Activated CD8-positive, alpha-beta memory T cell treated with anti-CD3 and anti-CD28 coated beads, Interleukin-2, amount 50 U/mL, for 1 hour (primary cell): ENCODE results near the gene ABCC8.

Experiments used
- DNase-seq: peaks from one replicate; pipeline ENCODE4 v3.0.0-alpha.2; 2020; ENCODE audit errors: extremely low read depth

Gene ABCC8

GRCh38 chr11:17476317-17477083 is at the start of gene ABCC8:
Gene ABCC8 (minus strand): TSS chr11:17476845. CDS start chr11:17476776, 69 bp downstream.
- DNase-seq: no peak

DNA sequence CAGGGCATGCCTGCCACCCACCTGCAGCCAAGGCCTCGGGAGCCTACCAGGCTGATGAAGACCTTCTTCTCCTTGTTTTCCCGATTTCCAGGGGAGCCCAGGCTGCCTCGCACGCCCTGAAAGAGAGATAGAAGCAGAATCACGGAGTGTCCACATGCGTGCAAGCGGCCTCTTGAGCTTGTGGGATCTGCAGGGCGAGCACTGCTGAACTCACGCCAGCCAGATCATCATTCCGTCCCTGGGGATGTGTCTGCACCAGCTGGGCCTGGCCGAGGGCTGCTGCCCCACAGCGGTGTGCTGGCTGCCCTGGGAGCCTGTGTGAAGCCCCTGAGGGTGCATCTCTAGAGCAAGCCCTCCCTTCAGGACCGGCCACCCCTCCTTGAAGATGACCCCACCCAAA is 49.7 kb upstream of the ABCC8 start:
- DNase-seq: no peak

DNA sequence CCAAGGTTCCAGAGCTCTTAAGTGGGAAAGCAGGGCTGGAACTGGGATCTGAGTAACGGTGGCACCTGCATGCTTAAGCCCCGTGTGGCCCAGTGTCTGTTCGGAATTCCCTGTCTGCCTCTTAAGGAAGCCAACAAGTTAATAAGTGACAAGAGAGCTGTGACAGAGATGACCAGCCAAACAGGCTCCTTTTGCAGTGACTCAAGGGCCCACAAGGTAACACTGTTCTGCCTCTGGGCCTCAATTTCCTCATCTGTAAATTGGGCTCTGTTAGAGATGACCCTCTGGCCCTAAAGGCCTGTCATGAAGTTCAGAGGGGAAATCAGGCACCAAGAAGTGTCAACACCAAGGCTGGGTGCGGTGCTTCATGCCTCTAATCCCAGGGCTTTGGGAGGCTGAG is 48.9 kb upstream of the ABCC8 start:
- no peak for DNase-seq

DNA sequence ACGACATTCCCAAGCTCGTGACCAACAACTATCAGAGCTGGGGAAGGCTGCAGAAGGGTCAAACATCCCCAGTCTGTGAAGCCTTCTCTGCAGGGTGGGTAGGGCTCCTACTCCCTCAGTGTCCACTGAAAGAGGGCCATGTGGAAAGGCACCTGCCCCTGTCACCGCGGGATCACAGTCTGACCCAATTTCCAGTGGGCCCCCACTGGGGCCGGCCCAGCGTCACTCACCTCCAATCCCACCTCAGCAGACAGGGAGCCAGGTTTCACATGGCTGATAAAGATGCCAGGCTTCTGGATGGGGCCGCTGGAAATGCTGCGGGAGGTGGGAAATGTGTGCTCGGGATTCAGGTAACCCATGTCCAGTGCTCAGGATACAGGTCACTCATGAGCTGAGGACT is 47.6 kb upstream of the ABCC8 start:
- no peak for DNase-seq

GRCh38 chr11:17522655-17523054 is 46.0 kb upstream of the ABCC8 start:
- DNase-seq: no peak

DNA sequence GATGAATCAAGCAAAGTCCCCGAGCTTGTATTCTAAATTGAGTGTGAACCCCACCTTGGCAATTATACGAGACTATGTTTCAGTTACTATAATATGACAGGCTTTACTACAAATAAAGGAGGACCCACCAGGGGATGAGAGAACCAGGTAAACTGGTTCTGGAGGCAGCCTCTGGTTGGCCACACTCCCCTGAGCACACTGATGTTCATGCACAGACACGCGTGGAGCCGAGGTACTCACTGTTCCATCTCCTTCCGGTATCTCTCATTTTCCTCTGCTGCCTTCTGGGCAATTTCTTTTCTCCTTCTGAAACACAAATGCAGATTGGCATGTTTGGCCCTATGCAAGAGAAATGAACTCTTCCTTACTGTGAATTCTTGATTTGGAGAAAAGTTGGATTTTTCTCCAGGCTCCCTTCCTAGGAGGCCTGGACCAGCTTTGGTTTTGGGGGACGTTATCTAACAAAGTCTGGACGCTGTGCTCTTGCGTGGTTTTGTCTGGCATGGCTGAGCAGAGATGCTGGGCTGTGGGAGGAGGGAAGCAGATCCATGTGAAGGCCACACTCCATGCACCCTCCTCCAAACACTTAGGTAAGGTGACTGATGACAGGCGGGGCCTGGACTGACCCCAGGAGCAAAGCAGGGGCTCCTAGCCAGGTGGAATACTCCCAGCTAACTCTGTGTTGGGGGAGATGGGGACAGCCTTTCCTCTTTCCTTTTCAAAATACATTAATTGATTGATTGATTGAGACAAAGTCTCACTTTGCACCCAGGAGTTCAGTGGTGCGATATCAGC is 44.7 kb upstream of the ABCC8 start:
- no peak for DNase-seq

DNA sequence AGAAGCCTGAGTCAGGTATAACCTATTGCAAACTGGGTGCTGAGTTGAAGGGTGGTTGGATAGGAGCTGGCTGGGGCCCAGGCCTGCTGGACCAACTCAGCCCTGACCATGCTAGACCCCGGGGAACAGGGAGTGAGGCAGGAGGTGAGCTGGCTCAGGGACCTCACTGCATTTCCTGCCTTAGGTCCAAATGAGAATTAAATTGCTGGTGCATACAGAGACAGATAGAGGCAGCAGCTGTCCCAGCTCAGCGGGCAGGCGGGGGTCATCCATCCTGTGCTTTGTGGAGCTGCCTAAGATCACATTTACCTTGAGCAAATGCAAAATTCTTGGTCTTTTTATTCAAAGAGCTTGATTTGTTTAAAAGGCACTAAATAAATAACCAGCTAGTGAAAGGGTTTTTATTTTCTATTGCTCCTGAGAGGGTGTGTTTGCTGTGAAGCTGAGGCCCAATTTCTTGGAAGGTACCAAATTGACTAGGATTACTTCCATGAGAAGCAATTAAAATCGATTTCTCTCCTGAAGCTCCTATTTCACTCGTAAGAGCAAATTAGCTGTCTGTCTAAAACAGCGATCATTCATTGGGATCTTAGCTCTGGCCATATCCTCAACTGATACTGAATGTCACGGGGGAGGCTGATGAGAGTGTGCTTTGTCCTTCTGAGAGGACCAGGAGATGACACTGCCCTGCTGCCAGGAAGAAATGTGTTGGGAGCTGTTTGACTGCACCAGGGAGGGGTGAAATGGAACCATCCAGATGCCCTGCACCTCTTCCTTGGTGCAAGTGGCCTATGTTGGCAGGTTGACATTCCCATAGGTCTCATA is 42.6 kb upstream of the ABCC8 start:
- no peak for DNase-seq

GRCh38 chr11:17518366-17518765 is 41.7 kb upstream of the ABCC8 start:
- DNase-seq: no peak

GRCh38 chr11:17517186-17517585 is 40.5 kb upstream of the ABCC8 start:
- no peak for DNase-seq

- DNase-seq: no peak
Observed at GRCh38 chr11:17516551-17517150, 40.0 kb upstream of the ABCC8 start.

DNA sequence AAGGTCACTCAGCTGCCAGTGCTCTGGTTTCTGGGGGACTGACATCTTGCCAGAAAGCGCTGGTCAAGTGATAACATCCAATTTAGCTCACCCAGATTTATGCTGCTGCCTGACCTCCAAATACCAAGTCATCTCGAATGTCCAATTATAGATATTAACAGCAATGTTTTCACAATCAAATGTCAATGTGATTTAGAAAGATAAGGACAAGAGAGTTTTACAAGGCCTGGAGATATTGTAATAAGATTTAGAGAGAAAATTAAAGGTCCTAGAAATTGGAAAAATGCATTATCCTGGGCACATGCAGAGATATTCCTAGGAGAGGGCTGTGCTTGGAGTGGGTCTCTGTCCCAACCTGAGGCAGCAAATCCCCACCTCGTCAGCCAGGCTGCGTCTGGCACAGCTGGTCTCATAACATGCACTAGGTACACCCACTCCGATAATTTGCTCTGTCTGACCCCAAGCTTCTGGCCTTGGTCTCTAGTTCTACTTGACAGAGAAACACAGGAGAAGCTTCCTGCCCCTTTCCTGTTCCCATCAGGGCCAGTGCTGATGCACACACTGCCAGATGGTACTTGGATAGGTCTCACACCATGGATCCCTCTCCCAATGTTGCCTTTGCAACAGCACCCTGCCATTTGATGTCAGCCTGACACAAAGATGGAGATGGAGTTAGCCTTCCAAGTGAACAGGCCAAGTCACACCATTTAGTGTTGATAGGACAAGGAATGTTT is 39.0 kb upstream of the ABCC8 start:
- no peak for DNase-seq

DNA sequence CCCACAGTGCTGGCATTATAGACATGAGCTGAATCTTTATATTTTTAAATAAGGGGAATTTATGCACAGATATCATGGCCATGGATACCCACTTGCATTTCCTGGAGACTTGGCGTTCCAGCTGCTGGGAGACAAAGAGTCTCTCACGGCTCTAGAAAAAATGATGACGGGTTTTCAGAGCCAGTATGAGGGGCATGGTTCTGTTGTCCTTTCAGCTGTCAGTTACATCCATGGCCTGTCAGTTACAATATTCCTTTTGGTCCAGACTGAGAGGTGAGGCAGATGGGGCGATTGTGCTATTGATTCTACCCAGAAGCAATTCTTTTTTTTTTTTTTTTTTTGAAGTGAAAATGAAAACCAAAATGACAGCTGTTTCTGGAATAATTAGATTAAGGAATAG is 37.8 kb upstream of the ABCC8 start:
- no peak for DNase-seq

DNA sequence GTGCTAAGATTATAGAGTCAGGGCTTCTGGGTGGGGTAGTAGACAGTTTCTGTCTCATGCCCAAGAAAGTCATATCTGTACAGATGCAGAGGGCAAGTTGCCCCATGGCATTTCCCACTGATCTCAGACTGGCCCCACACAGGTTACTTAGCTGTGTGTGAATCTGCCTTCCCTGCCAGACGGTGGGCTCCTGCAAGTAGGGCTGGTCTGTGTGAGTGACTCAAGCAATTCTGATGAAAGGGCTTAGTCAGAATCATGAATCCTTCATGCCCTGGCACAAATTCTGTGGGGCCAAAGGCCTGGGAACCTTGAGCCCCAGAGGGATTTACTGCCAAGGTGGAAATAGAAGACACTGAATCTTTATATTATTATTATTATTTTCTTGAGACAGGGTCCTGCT is 37.2 kb upstream of the ABCC8 start:
- DNase-seq: no peak

DNA sequence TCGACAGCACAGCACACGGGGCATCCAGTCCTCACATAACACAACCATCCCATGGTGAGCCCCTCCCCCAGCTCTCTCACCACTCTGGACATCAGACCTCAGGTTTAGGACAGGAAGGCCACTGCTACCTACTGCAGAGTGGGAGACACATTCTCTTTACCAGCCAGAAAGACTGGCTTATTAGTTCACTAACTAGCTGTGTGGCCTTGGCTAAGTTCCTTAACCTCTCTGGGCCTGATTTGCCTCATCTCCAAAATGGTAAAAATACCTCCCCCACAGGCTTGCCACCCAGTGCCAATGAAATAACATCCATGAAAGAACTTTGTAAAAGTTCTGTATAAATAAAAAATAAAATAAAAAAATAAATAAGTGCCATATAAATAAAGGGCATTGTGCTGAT is 35.5 kb upstream of the ABCC8 start:
- DNase-seq: no peak

- DNase-seq: no peak
Observed at GRCh38 chr11:17511571-17511970, 34.9 kb upstream of the ABCC8 start.

DNA sequence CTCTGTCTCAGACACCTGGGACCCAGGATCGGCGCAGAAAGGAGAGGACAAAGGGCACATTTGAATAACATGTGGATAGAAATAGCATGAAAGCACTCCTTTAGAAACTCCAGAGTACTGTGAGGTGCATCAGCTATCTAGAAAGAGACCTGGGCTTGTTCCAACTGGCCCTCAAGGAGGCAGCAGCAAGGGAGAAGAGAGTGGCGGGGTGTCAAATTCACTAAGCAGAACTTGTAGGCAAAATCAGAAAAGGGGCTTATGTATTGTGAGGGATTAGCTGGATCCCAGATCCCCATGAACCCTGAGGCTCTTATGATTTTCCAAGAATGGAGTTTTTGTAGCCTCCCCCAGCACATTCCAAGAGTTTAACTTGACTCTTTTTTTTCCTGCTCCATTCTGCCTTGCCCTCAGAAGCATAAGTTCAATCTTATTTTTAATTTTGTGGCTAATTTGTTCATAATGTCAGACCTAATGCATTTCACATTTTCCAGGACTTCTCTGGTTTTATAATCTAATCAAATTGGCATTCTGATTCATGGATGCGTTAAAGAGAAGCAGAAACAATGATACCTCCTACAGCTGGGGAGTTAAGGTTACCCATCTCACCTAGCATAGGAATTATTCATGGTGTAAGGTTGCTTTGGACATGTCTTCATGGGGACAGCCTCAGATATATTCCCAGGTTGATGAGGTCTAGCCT is 34.0 kb upstream of the ABCC8 start:
- no peak for DNase-seq

DNA sequence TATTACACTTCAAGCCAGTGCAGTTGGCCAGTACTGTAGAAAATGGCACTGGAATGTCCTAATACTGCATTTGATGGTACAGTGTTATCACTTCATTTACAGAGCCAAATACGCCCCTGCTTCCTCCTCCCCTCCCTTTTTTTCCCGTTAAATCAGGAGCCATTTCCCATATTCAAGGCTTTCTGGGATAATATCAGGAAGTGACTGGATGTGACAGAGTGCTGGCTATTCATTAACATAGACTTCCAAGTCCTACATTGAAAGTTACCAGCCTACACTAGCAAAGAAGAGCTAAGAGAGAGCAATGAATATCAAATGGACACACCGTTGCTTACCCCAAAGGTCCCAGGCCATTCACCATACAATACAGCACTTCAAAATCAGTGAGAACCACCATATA is 32.1 kb upstream of the ABCC8 start:
- DNase-seq: no peak

GRCh38 chr11:17508306-17508705 is 31.7 kb upstream of the ABCC8 start:
- no peak for DNase-seq

- DNase-seq: no peak
Observed at GRCh38 chr11:17507773-17508172, 31.1 kb upstream of the ABCC8 start.

DNA sequence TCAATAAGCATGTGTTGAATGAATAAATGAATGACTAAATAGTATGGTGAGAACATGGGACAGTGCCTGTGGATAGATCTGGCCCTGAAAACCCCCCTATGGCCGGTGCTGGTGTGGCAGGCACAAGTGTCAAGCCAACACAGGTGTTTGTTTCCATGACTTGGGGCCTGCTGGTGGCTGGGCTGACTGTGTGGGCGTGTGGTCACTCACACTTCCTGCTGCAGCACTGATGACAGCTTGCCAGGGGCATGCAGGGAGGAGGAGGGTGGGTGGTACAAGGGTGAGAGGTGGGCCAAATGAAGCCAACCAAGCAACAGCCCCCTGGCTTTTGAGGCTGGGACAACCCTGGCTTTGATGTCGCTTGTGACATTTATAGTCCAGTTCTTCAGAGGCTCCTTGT is 30.3 kb upstream of the ABCC8 start:
- no peak for DNase-seq

GRCh38 chr11:17506314-17506713 is 29.7 kb upstream of the ABCC8 start:
- no peak for DNase-seq
